Urinary bladder (tissue), 4 donors: Measurements from ENCODE around the gene GAREM1. TPM values are rescaled to one million over a fixed set of nuclear protein-coding genes. Genes with fewer than 3 reads are reported as not detected.

Source experiments
- DNase-seq: peaks from one replicate; pipeline ENCODE4 v3.0.0-alpha.2; 2015; ENCODE audit errors: extremely low spot score
- H3K27ac ChIP-seq: one replicate; pipeline ENCODE4 v1.5.1; 2013; ENCODE audit warnings: low read depth, mild to moderate bottlenecking, moderate library complexity
- H3K36me3 ChIP-seq: one replicate; pipeline ENCODE4 v1.6.1; 2013; ENCODE audit warnings: mild to moderate bottlenecking, moderate library complexity; ENCODE audit not compliant: insufficient read depth
- H3K4me1 ChIP-seq: one replicate; pipeline ENCODE4 v1.6.1; 2013; ENCODE audit warnings: mild to moderate bottlenecking, moderate library complexity; ENCODE audit not compliant: insufficient read depth
- H3K4me3 ChIP-seq: one replicate; pipeline ENCODE4 v1.5.1; 2013; ENCODE audit warnings: low read depth, low read length
- WGBS: extraction: QIAGEN DNeasy Blood & Tissue Kit; methylation state at CpG from one replicate; pipeline ENCODE4 v1.1.7; 2013; 5-methylcytosine and 5-hydroxymethylcytosine counted together
- polyA plus RNA-seq: library from polyadenylated mRNA; stranded (reverse); fragments of 200-250 nt; gene quantifications from one replicate; pipeline ENCODE4 v1.2.3, GENCODE V29; 2013
- total RNA-seq: library from RNA; depleted of rRNA; stranded (reverse); fragments of >200 nt; gene quantifications from one replicate; pipeline ENCODE4 v1.2.3, GENCODE V29; 2014
- donor health status: healthy with polysubstance abuse.
- donor health status: healthy.

Gene GAREM1
- total and polyA plus RNA-seq, 2 donors: 3.8 to 15.9 TPM

GRCh38 chr18:32445846-32446245 lies 24.8 kb downstream of the GAREM1 start:
- no peaks in the 10 kb centered on the region for H3K4me1 ChIP-seq
- WGBS: 95% methylated on average over 1 of the region's 1 CpG
- no peak for DNase-seq

DNA sequence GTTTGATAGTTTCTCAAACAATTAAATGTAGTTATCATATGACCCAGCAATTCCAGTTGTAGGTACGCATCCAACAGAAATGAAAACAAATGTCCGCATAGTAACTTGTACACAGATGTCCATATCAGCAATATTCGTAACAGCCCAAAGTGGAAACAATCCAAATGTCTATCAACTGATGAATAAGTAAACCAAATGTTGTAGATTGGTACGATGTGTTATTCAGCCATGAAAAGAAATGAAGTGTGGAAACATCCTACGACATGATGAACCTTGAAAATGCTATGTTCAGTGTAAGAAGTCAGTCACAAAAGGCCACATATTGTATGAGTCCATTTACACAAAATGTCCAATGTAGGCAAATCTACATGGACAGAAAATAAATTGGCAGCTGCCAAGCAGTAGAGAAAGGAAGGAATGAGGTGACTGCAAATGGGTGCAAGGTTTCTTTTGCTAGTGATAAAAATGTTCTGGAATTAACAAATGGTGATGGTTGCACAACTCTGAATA lies 26.9 kb downstream of the GAREM1 start:
- no peak overlapping the region for H3K4me3 ChIP-seq
- H3K27ac ChIP-seq: no peak overlapping the region
- no peak for DNase-seq
- H3K4me1 ChIP-seq: no peaks in the 10 kb centered on the region
- H3K36me3 ChIP-seq: no peaks in the 10 kb centered on the region
- 94% methylated on average over 5 of the region's 5 CpGs for WGBS

More at GRCh38 chr18:32445846-32446245, 24.8 kb downstream of the GAREM1 start:
- no peak overlapping the region for H3K27ac ChIP-seq
- no peak overlapping the region for H3K4me3 ChIP-seq
- no peaks in the 10 kb centered on the region for H3K36me3 ChIP-seq

DNA sequence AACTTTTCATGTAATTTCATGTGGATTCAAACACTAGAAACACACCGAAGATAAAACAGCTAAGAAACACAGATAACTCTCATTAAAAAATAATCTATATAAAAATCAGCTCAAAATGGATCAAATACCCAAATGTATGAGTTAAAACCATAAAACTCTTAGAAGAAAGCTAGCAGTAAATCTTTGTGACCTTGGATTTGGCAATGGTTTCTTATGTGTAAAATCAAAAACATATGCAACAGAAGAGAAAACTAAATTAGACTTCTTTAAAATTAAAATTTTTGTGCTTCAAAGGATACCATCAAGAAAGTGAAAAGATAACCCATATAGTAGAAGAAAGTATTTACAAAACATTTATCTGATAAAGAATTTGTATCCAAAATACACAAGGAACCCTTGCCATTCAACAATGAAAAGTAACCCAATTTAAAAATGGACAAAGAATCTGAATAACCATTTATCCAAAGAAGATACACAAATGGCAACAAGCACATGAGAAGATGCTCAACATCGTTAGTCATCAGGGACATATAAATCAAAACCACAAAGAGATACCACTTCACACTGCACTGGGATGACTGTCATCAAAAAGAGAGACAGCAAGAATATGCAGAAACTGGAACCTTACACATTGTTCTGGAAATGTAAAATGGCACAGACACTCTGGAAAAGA lies 27.5 kb downstream of the GAREM1 start:
- Histone ChIP-seq H3K4me1 (peaks cover 3% of the 10 kb centered on the region), H3K27ac (no peak overlapping the region)
- WGBS: 76% methylated on average over 2 of the region's 2 CpGs

GRCh38 chr18:32442575-32442974 lies 28.1 kb downstream of the GAREM1 start:
- no peak for DNase-seq
- Histone ChIP-seq H3K4me3 (no peak overlapping the region), H3K27ac (no peak overlapping the region), H3K36me3 (no peaks in the 10 kb centered on the region), H3K4me1 (peaks cover 5% of the 10 kb centered on the region)

More for the DNA sequence above, 27.5 kb downstream of the GAREM1 start:
- DNase-seq: no peak
- Histone ChIP-seq H3K36me3 (no peaks in the 10 kb centered on the region), H3K4me3 (no peak overlapping the region)

- WGBS: 69% methylated on average over 8 of the region's 8 CpGs
- Histone ChIP-seq H3K36me3 (no peaks in the 10 kb centered on the region), H3K27ac (no peak overlapping the region), H3K4me1 (peaks cover 5% of the 10 kb centered on the region), H3K4me3 (no peak overlapping the region)
- DNase-seq: no peak
Measured at GRCh38 chr18:32441533-32441932, 29.1 kb downstream of the GAREM1 start.

- Histone ChIP-seq H3K4me1 (peaks cover 5% of the 10 kb centered on the region), H3K27ac (no peak overlapping the region), H3K36me3 (no peaks in the 10 kb centered on the region), H3K4me3 (no peak overlapping the region)
- no peak for DNase-seq
- 93% methylated on average over 4 of the region's 4 CpGs for WGBS
Measured at GRCh38 chr18:32440518-32440917, 30.2 kb downstream of the GAREM1 start.

DNA sequence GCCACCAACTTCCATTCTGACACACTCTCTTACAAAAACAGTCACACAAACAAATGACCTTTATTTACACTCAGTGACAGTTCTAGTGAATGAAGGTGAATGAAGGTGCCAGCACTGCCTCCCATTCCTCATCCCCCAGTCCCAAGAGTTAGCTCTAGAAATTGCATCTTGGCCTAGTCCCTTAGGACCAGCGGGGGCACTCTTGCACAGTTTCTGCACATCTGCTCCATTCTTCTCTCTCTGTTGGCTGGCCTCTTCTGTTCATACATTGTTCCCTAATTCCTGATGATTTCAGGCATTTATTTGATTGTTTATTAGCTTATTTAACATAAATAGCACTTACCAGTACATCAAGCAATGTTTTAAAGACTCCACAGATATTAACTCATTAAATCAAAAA lies 30.9 kb downstream of the GAREM1 start:
- Histone ChIP-seq H3K4me3 (no peak overlapping the region), H3K36me3 (no peaks in the 10 kb centered on the region), H3K4me1 (peaks cover 5% of the 10 kb centered on the region), H3K27ac (no peak overlapping the region)
- 100% methylated on average over 1 of the region's 1 CpG for WGBS
- DNase-seq: no peak

GRCh38 chr18:32439241-32439640 lies 31.4 kb downstream of the GAREM1 start:
- no peak for DNase-seq
- H3K36me3 ChIP-seq: no peaks in the 10 kb centered on the region
- no peak overlapping the region for H3K4me3 ChIP-seq
- WGBS: 93% methylated on average over 2 of the region's 2 CpGs
- H3K27ac ChIP-seq: no peak overlapping the region
- H3K4me1 ChIP-seq: peaks cover 5% of the 10 kb centered on the region

DNA sequence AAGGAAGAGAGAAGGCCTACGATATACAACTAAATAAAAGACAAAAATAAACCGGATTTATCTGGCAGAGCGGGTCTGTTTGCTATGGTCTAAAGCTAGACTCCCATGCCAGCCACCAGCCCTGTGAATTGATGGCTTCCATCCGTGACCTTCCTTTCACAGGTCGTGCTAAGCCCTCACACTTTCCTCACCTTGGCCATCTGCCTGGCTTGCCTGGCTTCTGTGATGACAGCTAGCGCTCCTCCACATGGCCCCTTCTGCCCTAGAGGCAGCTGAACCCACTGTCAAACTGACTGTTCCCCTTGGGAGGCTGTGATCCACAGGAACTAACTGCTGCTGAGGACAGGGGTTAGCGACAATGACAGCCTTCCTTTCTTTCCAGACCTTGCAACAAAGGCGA lies 32.5 kb downstream of the GAREM1 start:
- DNase-seq: no peak
- no peak overlapping the region for H3K27ac ChIP-seq
- H3K4me1 ChIP-seq: peaks cover 5% of the 10 kb centered on the region
- H3K36me3 ChIP-seq: no peaks in the 10 kb centered on the region
- no peak overlapping the region for H3K4me3 ChIP-seq
- 75% methylated on average over 8 of the region's 8 CpGs for WGBS

DNA sequence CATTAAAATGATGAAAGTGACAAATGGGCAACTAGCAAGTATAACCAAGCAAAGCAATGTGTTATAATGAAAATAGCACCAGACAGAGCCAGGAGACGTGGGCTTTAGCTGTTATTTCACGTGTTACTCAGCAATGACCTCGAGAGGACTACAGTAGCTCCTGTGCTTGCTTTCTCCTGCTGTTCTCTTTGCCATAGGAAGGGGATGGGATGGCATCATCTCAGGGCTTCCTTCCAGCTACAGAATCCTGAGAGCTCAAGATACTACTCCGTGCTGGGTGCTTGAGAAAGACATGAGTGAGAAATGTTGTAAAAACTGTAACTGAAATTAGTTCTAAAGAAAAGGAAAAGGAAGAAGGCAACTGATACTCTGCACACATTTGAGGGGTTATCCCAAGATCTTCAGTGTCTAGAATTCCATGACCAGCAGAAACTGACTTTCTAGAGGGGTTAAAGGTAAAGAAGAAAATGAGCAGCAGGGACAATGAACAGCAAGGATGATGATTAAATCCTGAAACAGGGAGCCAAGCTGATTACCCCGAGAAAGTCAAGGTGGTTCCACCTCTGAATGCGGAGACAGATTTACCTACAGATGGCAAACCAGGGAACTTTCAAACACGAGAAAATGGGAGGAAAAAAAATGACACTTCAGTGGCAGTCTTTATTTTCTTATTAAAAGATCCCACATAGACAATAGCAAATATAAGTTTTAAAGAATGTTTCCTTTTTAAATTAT lies 33.4 kb downstream of the GAREM1 start:
- no peak for DNase-seq
- peaks cover 5% of the 10 kb centered on the region for H3K4me1 ChIP-seq
- whole genome bisulfite sequencing: 84% methylated on average over 7 of the region's 7 CpGs
- no peak overlapping the region for H3K4me3 ChIP-seq
- no peak overlapping the region for H3K27ac ChIP-seq
- H3K36me3 ChIP-seq: no peaks in the 10 kb centered on the region

DNA sequence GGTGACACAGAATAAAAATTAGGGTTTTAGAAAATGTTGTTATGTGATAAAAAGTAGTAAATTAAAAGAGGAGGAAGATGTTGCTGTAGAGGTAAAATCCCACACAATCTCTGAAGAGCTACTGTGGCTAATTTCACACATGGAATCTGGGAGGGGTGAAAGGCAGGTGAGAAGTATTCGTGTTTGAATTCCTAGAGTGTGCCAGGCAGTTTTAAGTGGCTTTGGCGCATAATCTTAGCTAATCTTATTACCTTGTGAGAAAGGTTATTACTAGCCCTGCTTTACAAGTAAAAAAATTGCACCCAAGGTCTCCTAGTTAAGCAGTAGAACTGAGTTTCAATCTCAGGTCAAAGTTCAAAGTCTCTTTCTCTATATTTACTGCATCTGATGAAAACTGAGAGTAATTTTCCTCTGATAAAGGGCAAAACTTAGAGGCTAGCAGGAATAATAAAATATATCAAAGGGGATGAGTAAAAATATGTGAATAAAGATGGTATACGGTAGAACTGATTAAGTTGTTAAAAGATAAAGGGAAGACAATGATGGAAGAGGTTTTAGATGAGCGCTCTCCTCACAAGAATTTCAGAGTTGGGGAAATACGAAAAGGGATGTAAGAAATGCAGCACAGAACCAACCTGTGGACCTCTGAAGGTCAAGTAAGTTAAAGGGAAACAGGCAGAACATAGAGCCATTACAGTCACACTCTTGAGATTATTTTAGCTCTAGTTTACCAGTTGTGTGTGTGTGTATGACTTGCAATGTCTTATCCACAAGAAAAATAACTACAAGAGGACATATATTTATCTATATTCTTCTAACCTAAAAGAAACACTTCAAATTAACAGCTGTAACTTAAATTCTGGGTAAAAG lies 34.8 kb downstream of the GAREM1 start:
- no peak overlapping the region for H3K27ac ChIP-seq
- H3K4me3 ChIP-seq: no peak overlapping the region
- peaks cover 5% of the 10 kb centered on the region for H3K4me1 ChIP-seq
- no peaks in the 10 kb centered on the region for H3K36me3 ChIP-seq
- no peak for DNase-seq
- WGBS: 91% methylated on average over 5 of the region's 5 CpGs

DNA sequence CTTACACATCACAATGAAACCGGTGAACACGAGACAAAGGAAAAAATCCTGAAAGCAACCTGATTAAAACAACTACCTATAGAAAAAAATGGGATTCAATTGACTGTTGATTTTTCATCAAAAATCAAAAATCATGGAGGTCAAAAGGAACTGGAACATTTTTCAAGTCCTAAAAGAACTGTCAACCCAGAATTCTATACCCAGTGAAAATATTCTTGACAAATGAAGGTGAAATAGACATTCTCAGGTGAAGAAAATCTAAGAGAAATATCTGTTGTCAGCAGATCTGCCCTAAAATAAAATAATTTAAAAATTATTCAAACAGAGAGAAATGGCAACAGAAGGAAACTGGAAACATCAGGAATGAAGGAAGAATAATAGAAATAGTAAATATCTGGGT lies 38.9 kb downstream of the GAREM1 start:
- no peaks in the 10 kb centered on the region for H3K4me1 ChIP-seq
- DNase-seq: no peak
- H3K36me3 ChIP-seq: no peaks in the 10 kb centered on the region
- no peak overlapping the region for H3K27ac ChIP-seq
- WGBS: 97% methylated on average over 2 of the region's 2 CpGs
- H3K4me3 ChIP-seq: no peak overlapping the region

DNA sequence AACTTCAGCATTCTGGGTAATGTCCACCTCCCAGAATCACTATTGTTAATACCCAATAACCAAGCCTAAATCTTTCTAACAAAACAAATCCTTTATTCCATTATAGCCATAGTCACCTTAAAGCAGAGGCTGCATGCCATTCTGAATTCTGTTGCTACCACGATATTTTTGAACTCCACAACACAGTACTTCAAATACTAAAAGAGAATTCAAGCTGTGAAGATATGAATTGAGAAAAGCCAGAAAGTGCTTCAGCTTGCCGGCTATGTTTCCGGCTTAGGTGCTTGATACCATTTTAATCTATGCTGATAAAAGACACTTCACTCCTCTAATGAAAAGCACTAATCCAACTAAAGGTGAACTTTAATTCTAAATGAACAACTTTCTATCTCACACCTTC lies 41.3 kb downstream of the GAREM1 start:
- Histone ChIP-seq H3K36me3 (no peaks in the 10 kb centered on the region), H3K4me1 (no peaks in the 10 kb centered on the region), H3K4me3 (no peak overlapping the region), H3K27ac (no peak overlapping the region)
- WGBS: 74% methylated on average over 3 of the region's 3 CpGs
- DNase-seq: no peak
